K562 (cell line): ENCODE results near the gene B4GALT5.

Source experiments
- BHLHE40 ChIP-seq: IDR thresholded peaks from 2 replicates; pipeline ENCODE4 v1.6.1; 2011; ENCODE audit warnings: low read length, improper control_type of control experiment
- FOXK2 ChIP-seq, 2 experiments: fragments of 450-650 bp; IDR thresholded peaks in 1 of 2; conservative IDR thresholded peaks in 1 of 2; 2 replicates each; pipeline ENCODE4 v1.6.1; 2016; ENCODE audit warnings: low read depth in 2 of 2, mild to moderate bottlenecking in 1 of 2
- GABPA ChIP-seq: fragments of 200-800 bp; sonication (Bioruptor generic); conservative IDR thresholded peaks from 2 replicates; pipeline ENCODE4 v1.6.1; 2016; ENCODE audit warnings: low read depth, missing genetic modification characterization, missing compliant biosample characterization
- GATAD2B ChIP-seq: fragments of 450-650 bp; IDR thresholded peaks from 2 replicates; pipeline ENCODE4 v1.6.1; 2017; ENCODE audit warnings: mild to moderate bottlenecking, borderline replicate concordance
- KDM1A ChIP-seq, 2 experiments: fragments of 450-650 bp; IDR thresholded peaks; 2 replicates each; pipeline ENCODE4 v1.6.1; 2016; ENCODE audit warnings: mild to moderate bottlenecking in 2 of 2
- MEF2A ChIP-seq: IDR thresholded peaks from 2 replicates; pipeline ENCODE4 v1.6.1; 2011; ENCODE audit warnings: low read depth, mild to moderate bottlenecking, low read length, moderate library complexity; ENCODE audit not compliant: control insufficient read depth
- PHF20 ChIP-seq: fragments of 450-650 bp; IDR thresholded peaks from 2 replicates; pipeline ENCODE4 v1.6.1; 2018; ENCODE audit not compliant: partially characterized antibody
- POLR2AphosphoS5 ChIP-seq: IDR thresholded peaks from 2 replicates; pipeline ENCODE4 v1.6.1; 2011; ENCODE audit warnings: mild to moderate bottlenecking, low read depth, low read length, moderate library complexity; ENCODE audit not compliant: control insufficient read depth, insufficient read depth
- ZKSCAN8 ChIP-seq: fragments of 200-800 bp; sonication (Bioruptor generic); IDR thresholded peaks from 2 replicates; pipeline ENCODE4 v1.6.1; 2016; ENCODE audit warnings: missing genetic modification characterization, missing compliant biosample characterization
- ZNF24 ChIP-seq: fragments of 450-650 bp; IDR thresholded peaks from 2 replicates; pipeline ENCODE4 v1.6.1; 2016

- TF ChIP-seq PHF20 (no peak), GATAD2B (no peak), ZKSCAN8 (CRISPR knock-in tag) (no peak), ZNF24 (no peak), FOXK2 (conservative IDR thresholded peaks at IDR 0.05 in 1 of 2, IDR thresholded peaks at IDR 0.05 in 1 of 2; ENCODE audit: low read depth in 2 of 2) (no peak), GABPA (no peak), POLR2AphosphoS5 (no peak), BHLHE40 (no peak), KDM1A (IDR thresholded peaks at IDR 0.05) (no peak), MEF2A (no peak)
These were observed 47.9 kb downstream of the B4GALT5 start for GRCh38 chr20:49665796-49666195.
